Fibroblast of skin of scalp (primary cell): ENCODE data around the gene LANCL3.
"Not testable (repeated sequence)": the region's sequence is repeated elsewhere in the genome, so short reads cannot be mapped to it uniquely, and the experiment has no call there.

ENCODE experiments used
- DNase-seq: peaks from one replicate; pipeline ENCODE4 v3.0.0-alpha.2; 2013

The LANCL3 gene

DNA sequence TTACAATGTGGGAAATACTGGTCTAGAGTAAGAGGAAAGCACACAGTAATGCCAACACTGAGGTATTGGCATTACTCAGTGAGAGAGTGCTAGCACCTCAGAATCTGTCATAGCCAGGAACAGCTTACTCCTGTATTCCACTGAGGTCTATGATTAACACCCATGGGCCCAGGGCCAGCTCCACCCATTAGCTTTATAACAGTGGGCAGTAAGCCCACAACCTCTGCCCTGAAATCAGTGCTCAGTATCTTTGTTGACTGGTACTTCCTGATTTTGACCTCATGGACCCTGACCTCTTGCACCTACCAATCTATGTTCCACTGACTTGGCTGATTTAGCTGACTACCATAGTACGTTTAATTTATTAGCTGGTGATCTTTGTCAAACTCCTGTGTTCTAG lies 56.1 kb downstream of the LANCL3 start:
- no peak for DNase-seq

DNA sequence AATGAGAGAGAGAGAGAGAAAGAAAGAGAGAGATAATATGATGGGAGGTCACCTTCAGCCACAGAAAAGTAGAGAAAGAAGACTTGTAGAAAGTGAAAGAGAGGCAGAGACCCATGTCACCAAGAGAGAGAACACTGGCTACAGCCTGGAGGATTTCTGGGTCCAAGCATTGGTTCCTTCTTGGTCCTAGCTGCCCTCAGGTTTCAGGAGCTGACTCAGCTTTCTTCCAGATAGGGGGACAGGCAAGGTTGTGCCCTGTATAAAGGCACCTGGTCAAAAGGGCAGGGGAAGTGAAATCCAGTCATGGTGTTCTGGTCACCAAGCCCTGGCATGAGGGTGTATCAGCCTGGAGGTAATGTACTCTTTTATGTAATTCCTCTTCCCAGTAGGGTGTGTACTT lies 66.6 kb downstream of the LANCL3 start:
- no peak for DNase-seq

DNA sequence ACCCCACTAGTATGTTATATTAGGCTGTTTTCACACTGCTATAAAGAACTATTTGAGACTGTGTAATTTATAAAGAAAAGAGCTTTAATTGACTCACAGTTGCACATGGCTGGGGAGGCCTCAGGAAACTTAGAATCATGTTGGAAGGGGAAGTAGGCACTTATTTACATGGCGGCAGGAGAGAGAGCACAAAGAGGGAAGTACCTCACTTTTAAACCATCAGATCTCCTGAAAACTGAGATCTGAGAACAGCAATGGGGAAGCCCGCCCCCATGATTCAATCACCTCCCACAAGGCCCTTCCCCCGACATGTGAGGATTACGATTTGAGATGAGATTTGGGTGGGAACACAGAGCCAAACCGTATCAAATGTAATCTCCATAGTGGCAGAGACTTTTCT lies 68.7 kb downstream of the LANCL3 start:
- DNase-seq: no peak

DNA sequence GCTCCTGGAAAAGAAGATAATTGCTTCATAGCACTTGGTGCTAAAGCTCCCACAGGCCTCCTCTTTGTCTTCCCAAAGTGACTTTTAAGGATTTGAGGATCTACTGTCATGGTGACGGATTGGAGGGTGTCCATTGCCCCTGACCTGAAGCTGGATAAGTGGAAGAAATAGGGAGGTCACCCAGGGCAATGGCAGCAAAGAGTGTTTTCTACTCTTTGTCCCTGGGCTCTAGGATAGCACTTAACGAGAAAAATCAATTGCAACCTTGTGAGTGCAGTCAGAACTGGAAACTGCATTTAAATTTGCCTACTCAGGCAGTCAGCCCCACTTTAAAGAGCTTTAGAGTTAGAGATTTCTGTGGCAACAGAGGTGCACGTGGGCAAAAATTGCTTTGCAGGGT lies 70.4 kb downstream of the LANCL3 start:
- DNase-seq: no peak

DNA sequence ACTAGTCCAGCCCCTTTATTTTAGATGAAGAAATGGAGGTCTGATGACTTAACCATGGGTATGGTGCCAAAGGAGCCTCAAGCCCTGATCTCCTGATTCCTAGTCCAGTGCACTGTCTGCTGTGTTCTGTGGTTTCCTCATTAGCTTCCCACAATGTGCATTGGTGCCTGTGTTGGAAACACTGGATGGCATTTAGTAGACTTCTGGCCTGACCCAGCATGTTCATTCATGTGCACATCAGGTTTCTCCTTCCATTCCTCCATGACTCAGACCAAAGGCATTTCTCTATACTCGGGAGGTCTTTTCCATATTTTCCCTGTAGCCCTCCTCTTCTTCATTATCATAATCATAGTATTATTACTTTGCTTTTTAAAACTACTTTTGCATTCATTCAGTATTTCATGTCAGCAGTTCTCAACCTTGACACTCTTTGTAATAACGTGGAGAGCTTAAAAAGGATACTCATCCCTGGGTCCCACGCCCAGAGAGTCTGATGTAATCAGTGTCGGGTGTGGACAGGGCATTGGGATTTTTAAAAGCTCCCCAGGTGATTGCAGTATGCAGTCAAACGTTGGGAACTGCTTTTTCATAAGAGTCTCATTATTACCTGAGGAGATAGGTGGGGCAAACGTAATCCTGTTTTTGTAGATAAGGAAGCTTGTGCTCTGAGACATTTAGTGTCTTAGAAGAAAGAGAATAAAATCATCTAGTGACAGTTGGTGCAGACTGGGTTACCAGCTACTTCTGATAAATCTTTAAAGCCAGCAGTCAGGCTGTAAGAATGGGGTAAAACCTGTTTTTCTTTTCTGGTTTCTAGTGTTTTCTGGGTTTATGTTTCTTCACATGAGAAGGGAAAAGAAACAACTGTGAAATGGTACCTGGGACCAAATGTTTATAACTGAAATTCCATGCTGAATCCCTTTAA lies 73.2 kb downstream of the LANCL3 start:
- no peak for DNase-seq

DNA sequence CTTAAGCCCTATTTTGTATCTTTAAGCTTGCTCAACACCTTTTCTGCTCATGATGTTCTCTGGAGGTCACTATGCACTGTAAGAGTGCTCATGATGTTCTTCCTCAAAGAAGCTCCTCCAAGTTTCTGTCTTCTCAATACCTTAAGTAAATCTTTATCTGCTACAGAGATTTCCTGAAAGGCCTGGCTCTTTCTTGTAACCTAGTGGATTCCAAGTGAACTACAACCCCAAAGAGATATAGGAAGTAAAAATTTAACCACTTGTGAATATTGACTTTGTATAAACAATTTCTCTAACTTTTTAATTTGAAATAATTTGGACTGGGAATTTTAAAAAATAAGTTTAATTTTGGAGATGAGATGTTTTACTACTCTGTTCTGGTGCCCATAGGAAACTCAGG lies 74.8 kb downstream of the LANCL3 start:
- DNase-seq: no peak

DNA sequence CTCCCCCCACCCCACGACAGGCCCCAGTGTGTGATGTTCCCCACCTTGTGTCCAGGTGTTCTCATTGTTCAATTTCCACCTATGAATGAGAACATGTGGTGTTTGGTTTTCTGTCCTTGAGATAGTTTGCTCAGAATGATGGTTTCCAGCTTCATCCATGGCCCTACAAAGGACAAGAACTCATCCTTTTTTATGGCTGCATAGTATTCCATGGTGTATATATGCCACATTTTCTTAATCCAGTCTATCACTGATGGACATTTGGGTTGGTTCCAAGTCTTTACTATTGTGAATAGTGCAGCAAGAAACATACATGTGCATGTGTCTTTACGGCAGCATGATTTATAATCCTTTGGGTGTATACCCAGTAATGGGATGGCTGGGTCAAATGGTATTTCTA lies 79.4 kb downstream of the LANCL3 start:
- not testable (repeated sequence) for DNase-seq

DNA sequence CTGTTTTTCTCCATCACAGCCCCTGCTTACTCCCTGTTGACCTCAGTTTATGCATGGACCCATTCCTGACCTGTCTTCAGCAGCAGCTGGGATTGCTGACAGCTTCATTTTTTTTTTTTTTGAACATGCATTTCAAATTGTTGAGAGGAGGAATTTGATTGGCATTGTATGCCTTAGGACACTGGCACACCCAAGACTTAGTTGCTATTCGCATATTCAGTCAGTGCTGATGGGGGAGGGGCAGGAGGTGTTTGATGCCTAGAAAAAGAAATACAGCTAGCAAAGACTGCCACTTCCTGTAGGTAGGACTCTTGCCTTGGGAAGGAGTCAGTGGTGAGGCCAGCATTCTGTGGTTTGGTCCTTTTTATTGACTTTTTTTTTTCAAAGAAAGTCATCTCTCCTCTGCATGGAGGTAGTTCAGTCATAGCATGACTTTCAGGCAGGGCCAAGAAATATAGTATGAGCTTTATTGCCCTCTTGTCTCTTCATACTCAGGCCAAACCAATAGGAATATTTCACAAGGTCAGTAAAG lies 80.5 kb downstream of the LANCL3 start:
- no peak for DNase-seq

DNA sequence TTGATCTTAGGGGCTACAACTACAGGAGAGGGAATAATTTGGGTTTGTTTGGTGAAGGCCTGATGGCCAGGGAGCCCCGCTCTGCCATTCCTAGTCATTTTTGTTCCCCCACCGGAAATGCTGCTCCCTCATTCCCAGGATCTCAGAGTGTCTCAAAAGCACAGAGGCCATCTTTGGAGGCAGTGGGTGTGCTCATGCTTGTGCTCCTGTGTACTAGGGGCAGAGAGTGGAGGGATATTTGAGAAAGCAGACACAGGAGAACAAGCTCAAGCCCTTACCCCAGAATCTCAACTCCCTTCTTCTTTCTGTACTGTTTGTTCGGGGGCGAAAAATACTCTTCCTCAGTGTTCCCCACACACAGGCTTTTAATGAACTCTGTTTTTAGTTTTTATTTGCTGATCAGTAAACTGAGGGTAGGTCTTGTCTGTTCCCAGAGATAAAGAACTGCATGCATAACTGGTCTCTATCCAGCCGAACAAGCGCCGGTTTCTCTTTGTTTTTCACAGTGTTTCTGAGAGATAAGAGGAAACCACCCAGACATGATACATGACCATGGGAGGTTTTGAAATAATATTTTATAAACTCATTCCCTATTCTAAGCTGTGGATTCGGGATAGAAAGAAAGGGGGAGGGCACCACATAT lies 81.2 kb downstream of the LANCL3 start:
- DNase-seq: no peak

DNA sequence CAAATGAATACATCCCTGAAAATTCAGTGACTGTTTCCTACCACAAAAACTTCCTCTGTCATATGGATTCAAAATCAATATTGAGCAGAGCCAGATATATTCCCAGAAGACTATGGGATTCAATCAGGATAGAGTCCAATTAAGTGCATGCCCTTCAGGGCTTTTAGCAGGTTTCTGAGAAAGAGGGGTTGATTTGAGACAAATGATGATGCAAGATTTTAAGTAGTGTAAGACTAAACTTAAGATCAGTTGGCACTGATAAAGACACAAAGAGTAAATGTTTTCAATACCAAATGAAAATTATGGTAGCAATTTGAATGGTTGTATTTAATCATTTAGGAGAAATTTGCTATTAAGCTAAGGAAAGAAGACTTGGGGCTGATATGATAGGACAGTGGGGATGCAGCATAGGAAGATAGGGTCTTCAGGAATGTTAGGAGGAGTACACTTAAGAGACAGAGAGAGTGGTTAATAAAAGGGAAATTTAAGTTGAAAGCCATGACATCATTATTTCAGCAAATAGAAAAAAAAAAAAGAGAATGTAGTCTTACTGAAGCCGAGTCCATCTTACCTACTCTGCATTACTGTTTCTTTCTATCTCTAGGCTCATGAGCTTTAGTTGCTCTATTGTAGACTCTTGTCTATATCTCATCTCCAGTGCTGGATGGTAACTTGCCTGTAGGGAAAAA lies 82.1 kb downstream of the LANCL3 start:
- DNase-seq: no peak

DNA sequence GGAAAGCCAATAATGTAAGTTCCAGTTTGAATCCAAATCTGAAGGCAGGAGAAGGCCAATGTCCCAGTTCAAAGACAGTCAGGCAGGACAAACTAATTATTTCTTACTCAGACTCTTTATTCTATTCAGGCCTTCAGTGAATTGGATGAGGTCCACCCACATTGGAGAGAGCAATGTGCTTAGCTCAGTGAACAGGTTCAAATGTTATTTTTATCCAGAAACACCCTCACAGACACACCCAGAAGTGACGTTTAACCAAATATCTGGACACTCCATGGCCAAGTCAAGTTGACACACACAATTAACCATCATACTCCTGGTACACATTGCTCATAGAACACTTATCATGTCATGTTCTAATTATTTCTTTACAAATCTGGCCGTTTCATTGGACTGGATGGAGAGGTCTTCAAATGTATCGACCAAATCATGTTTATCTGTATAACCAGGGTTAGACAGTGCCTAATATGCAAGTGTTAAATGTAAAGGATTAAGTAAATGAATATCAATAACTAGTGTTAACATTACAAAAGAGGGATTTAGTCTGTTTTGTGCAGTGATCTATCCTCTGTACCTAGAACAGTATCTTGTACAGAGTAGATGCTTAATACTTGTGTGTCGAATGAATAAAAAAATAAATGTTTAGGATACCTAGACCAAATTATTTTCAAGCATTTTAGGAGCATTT lies 87.0 kb downstream of the LANCL3 start:
- no peak for DNase-seq

DNA sequence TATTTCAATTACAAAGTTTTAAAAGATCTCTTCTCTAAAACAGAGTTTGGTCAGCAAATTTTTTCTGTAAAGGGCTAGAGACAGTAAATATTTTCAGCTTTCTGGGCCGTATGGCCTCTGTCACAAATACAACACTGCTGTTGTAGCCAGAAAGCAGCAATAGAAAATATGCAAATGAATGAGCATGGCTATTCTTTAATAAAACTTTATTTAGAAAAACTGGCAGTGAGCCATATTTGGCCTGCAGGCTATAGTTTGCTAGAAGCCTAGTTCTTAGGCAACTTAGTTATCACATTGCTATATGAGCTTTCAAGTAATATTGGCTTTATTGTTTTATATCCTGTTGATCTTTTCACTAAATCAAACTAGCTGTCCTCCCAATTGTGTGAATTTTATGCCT lies 87.6 kb downstream of the LANCL3 start:
- DNase-seq: no peak

DNA sequence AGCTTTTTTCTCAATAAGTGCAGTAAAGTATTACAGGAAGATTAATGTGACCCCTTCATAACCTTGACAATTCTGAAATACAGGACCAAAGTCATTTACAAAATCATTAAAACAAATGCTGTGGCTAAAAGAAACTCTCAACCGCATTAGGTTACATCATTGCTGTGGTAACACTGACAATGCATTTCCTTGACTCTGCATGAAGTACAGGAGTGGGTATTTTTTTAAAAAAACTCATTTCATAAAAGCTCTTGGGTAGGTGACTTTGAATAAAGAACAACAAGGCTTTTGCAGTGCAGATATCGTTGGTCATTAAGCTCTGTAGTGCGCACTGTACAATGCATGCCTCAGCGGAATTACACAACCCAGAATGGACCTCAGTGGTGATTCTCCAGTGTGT lies 90.7 kb downstream of the LANCL3 start:
- no peak for DNase-seq

DNA sequence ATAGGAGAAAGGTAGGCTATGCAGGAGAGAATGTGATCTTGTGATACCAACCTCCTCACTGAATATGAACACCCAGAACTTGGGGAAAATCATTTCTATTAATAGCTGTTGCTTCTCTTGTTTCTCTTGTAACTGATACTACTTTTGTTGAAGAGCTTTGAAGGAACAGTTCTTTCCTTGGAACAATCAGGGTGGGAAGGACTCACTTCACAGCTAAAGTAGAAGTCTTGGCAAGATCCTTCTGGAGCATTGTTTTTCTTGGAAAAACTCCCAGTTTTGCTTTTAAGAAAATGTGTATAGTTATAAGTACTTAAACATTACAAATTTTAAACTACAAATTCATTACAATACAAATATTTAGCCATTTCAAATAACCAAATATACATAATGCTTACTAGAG lies 95.1 kb downstream of the LANCL3 start:
- DNase-seq: peak; percentile 1

DNA sequence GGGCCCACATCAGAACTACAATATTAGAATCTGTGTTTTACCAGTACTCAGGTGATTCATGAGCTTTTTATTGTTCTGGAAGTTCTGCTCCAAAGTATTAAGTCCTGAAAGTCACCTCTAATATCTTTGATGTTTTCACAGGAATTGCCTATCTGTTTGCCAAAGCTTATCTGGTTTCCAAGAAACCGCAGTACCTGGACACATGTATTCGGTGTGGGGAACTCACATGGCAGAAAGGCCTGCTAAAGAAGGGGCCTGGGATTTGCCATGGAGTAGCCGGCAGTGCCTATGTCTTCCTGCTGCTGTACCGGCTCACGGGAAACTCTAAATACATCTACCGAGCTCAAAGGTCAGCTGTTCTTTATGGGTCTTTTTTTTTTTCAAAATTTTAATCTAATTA lies 95.7 kb downstream of the LANCL3 start:
- DNase-seq: no peak

DNA sequence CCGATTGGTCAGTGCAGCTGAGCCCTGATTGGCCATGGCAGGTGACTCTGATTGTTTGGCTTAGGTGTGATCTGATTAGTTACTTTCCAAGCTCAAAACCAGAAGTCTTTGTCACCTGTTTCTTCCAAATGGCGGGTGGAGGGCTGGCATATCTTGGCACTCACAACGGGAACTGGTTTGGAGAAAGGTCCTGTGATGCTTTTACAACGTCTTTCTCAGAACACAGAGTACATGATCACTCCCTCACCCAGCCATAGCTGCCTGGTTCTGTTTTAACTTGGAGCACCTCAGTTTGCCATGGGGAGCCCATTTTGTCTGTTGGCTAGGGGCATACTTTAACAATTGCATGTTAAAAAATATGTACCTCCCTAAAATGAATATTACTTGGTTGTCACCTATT lies 101.1 kb downstream of the LANCL3 start:
- no peak for DNase-seq

DNA sequence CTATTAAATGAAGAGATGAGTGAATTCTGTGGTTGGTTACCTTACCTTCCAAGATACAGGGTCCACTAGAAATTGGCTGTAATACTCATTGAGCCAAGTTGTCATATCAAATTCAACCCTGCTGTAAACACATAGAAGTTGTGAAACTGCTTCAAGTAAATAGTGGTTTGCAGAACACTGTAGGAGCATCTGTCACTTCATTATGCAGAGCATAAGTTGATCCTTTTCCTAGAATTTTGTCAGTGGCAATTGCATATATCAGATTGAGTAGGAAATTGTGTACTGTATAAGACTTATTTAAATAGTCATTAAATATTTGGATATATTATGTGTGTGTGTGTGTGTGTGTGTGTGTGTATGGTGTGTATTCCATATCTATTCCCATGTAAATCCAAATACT lies 105.3 kb downstream of the LANCL3 start:
- no peak for DNase-seq

DNA sequence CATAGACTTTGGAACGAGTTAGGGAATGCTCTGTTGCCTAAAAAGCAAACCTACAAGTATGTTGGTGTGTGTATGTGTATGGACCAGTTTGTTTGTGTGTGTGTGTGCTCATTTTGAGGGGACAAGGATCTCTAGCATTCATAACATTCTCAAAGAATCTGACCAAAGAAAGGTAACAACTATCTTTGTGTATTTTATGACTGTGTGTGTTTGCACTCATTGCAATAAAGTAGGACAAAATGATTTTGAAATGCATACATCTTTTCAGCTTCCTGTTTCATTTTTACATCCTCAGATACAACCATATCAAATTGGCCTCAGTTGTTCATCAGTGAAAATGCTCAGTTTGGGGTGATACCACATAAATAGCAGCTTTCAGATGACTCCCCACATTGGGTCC lies 105.8 kb downstream of the LANCL3 start:
- no peak for DNase-seq

DNA sequence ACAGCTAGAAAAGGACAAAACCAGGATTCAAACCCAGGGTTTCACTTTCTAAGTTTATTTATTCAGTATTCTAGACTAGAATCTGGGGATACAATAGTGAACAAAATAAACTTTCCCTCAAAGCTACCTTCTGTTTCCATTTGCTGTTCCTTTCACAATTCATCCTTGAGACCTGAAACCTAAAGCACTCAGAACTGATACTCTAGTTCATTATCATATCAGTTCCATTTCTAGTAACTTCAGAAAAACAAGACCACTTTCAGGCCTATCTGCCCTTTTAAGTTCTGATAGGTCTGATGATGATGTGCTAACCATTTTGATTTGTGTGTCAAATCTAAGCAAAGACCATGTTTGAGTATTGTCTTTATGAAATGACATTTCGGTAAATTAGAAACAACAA lies 106.3 kb downstream of the LANCL3 start:
- no peak for DNase-seq

DNA sequence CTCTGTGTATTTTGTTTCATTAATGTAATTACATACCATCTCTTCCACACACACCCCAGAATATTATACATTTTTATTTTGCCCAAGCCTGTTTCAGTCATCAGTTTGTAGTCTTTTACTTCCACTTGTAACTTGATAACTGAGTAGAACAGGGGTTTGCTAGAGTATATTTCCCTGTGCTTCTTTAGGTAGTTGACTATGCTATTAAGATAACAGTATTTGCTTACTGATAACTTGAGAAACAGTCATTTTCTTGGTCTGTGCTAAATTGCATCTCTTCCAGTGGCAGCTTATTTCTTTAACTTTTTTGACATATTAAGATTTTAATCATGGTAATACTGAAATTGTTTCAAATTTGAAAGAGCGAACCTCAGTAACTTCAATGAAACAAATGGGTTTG lies 107.1 kb downstream of the LANCL3 start:
- DNase-seq: no peak

DNA sequence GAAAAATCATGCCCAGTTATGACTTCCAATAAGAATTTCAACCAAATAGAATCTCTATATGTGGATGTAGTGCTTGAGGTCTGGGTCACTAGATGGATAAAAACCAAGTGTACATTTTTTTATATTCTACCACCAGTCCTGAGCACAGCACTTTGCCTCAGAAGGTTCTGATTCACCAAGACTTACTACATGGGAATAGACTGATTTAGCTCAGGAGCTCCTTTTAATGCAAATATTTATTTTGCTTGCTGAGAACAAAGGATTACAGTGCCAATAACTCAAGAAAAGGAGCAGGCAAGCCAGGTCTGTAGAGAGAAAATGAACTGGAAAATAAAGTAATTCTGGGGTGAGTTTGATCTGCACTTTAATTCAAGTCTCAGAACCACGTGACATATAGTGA lies 107.8 kb downstream of the LANCL3 start:
- no peak for DNase-seq

DNA sequence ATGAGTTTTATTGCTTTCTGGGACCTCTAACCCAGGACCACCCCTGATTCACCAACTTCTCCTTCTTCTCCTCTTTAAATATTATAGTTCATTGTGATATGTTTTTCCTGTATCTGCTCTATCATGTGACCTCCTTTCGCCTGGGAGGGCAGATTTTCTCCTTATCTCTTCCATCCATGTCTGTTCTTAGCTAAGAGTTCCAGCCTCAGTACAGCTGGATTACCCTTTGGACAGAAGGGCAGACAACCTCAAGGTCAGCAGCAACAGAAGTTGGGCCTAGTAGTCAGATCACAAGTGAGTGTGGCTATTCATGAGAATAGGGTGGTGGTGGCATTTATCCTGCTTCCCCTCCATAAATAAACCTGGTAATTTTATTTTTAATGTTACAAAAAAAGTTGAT lies 108.4 kb downstream of the LANCL3 start:
- no peak for DNase-seq

DNA sequence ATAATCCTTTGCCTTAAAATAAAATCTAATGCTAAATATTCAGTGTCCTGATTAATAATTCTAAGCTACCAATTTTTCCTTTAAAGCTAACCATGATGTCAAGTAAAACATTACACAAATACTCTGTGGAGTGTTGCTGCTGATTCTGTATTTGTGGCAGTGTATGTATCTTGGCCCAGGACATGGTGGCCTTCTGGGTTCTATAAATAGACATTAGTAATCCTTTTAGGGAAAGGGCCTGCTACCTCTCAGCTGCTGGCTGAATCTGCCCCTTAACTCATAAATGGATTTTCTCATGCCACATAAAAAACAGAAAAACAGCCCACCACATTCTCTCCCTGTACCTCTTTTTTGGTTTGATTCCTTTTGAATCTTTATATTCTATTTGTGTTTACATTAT lies 113.0 kb downstream of the LANCL3 start:
- peak; percentile 2 for DNase-seq
